HepG2 (cell line): Measurements from ENCODE around the gene MAP3K9. TPM values are rescaled to one million over a fixed set of nuclear protein-coding genes. Genes with fewer than 3 reads are reported as not detected.

Experiments used
- ATAC-seq: fragments of 200-7000 bp; cut with Tn5 transposase; 3 replicates; pipeline ENCODE4 v1.9.1; 2020; ENCODE audit warnings: mild to moderate bottlenecking, moderate library complexity
- BruUV-seq: library from RNA; stranded (reverse); fragments of 400-500 nt; replicated peaks from 2 replicates; lab custom pipeline; 2021; lab: Mats Ljungman, UMichigan
- CTCF ChIA-PET: fragments of 300-600 bp; formaldehyde crosslinking; extraction: SDS; loops from one replicate; lab custom pipeline; 2021; ENCODE audit warnings: low total read pairs, inconsistent platforms, low intra/inter-chr PET ratio; lab: Yijun Ruan, JAX
- POLR2A ChIA-PET: fragments of 350-600 bp; sonication (Branson Sonifier 250); formaldehyde crosslinking; loops from one replicate; lab custom pipeline; 2020; ENCODE audit warnings: antibody characterized with exemption, inconsistent platforms; lab: Yijun Ruan, JAX
- DNase-seq: peaks from one replicate; pipeline ENCODE4 v3.0.0-alpha.2; 2015; ENCODE audit warnings: low spot score
- FAIRE-seq: peaks from 3 replicates; lab custom pipeline; 2011; peaks lifted over from hg19 to GRCh38; lab: Jason Lieb, UNC
- H2AFZ ChIP-seq: one replicate; pipeline ENCODE4 v1.6.1; 2011; ENCODE audit warnings: low read length, inconsistent platforms
- H3K27ac ChIP-seq: fragments of 300-600 bp; 3 replicates; pipeline ENCODE4 v1.8.0; 2011; ENCODE audit warnings: mixed run types, mild to moderate bottlenecking, mixed read lengths, low read length, inconsistent platforms; ENCODE audit not compliant: insufficient read depth; ENCODE audit errors: extremely low read length
- H3K27me3 ChIP-seq, 2 experiments: fragments of 200-600 bp in 1 of 2; 2 replicates in 1 of 2; 3 replicates in 1 of 2; pipeline versions ENCODE4 v1.6.0 to v1.8.0; 2011; ENCODE audit warnings: low read length in 2 of 2, mild to moderate bottlenecking in 2 of 2, moderate library complexity in 2 of 2, inconsistent platforms in 1 of 2; ENCODE audit not compliant: insufficient read depth in 2 of 2, control insufficient read depth in 1 of 2
- H3K36me3 ChIP-seq, 2 experiments: fragments of 200-600 bp in 1 of 2; replicated peaks in 1 of 2; 2 replicates in 1 of 2; 3 replicates in 1 of 2; pipeline versions ENCODE4 v1.5.1 to v1.8.0; 2011; ENCODE audit warnings: low read length in 2 of 2, inconsistent platforms in 1 of 2; ENCODE audit not compliant: insufficient read depth in 2 of 2, control insufficient read depth in 1 of 2
- H3K4me1 ChIP-seq: 2 replicates; pipeline ENCODE4 v1.5.1; 2012; ENCODE audit warnings: low read length, inconsistent platforms; ENCODE audit not compliant: insufficient read depth
- H3K4me2 ChIP-seq: 2 replicates; pipeline ENCODE4 v1.6.0; 2011; ENCODE audit warnings: low read depth, low read length, inconsistent platforms
- H3K4me3 ChIP-seq, 3 experiments: fragments of 200-600 bp in 1 of 3; sonication (generic), shearing (Covaris generic) in 1 of 3; replicated peaks in 1 of 3; 2 replicates each; pipeline ENCODE4 v1.5.1; 2011 to 2016; ENCODE audit warnings: low read length in 3 of 3, inconsistent platforms in 2 of 3, low read depth in 2 of 3, mild to moderate bottlenecking in 2 of 3, control low read depth in 1 of 3, mixed read lengths in 1 of 3; ENCODE audit not compliant: insufficient read depth in 1 of 3
- H3K79me2 ChIP-seq: one replicate; pipeline ENCODE4 v1.6.1; 2011; ENCODE audit warnings: low read length, inconsistent platforms; ENCODE audit not compliant: insufficient read depth
- H3K9ac ChIP-seq: 2 replicates; pipeline ENCODE4 v1.6.0; 2011; ENCODE audit warnings: mild to moderate bottlenecking, low read depth, low read length, inconsistent platforms; ENCODE audit not compliant: insufficient read depth
- H3K9me3 ChIP-seq: 2 replicates; pipeline ENCODE4 v1.5.1; 2012; ENCODE audit warnings: mild to moderate bottlenecking, low read length
- H4K20me1 ChIP-seq: 2 replicates; pipeline ENCODE4 v1.6.0; 2011; ENCODE audit warnings: inconsistent platforms, mild to moderate bottlenecking, low read length, moderate library complexity; ENCODE audit not compliant: insufficient read depth
- FLYWCH1 ChIP-seq: sonication (generic); formaldehyde crosslinking; IDR thresholded peaks from 2 replicates; pipeline ENCODE4 v1.8.1; 2023; ENCODE audit warnings: mild to moderate bottlenecking, missing genetic modification reagents
- HBP1 ChIP-seq: IDR thresholded peaks from 2 replicates; pipeline ENCODE4 v1.6.1; 2016; ENCODE audit warnings: low read depth, control low read depth
- JUN ChIP-seq: sonication (generic); formaldehyde crosslinking; IDR thresholded peaks from 2 replicates; pipeline ENCODE4 v1.4.0; 2020; ENCODE audit warnings: mild to moderate bottlenecking, missing genetic modification reagents
- KAT8 ChIP-seq: IDR thresholded peaks from 2 replicates; pipeline ENCODE4 v1.6.1; 2016; ENCODE audit warnings: missing genetic modification reagents, missing compliant biosample characterization
- NONO ChIP-seq, 2 experiments: fragments of 450-650 bp in 1 of 2; sonication (generic) in 1 of 2; formaldehyde crosslinking in 1 of 2; IDR thresholded peaks in 1 of 2; conservative IDR thresholded peaks in 1 of 2; 2 replicates each; pipeline versions ENCODE4 v1.6.1 to v1.8.0; 2017 to 2022; ENCODE audit warnings: mild to moderate bottlenecking in 1 of 2, missing genetic modification reagents in 1 of 2, moderate library complexity in 1 of 2
- RNF2 ChIP-seq: fragments of 450-650 bp; conservative IDR thresholded peaks from 2 replicates; pipeline ENCODE4 v1.6.1; 2016; ENCODE audit warnings: low read depth
- SKI ChIP-seq: fragments of 450-650 bp; IDR thresholded peaks from one replicate; pipeline ENCODE4 v1.6.1; 2018; ENCODE audit warnings: mild to moderate bottlenecking; ENCODE audit not compliant: partially characterized antibody
- SMAD1 ChIP-seq: sonication (generic); formaldehyde crosslinking; IDR thresholded peaks from 2 replicates; pipeline ENCODE4 v1.4.0; 2020; ENCODE audit warnings: missing genetic modification reagents, low read depth, mild to moderate bottlenecking, borderline replicate concordance
- SMARCE1 ChIP-seq: fragments of 450-650 bp; IDR thresholded peaks from 2 replicates; pipeline ENCODE4 v1.6.1; 2017; ENCODE audit warnings: borderline replicate concordance
- WGBS: methylation state at CpG from one replicate; pipeline ENCODE4 v1.1.6; 2017; ENCODE audit warnings: low lambda C conversion rate; 5-methylcytosine and 5-hydroxymethylcytosine counted together
- in situ Hi-C: cut with HindIII; loops from 2 replicates; pipeline ENCODE4 v1.10.0; 2017; ENCODE audit warnings: low pct_unique_long_range_greater_than_20kb; ENCODE audit not compliant: extremely low pct_ligation_motif_present
- intact Hi-C: fragments of 100-400 bp; cut with micrococcal nuclease; formaldehyde crosslinking; loops from one replicate; pipeline ENCODE4 v1.10.0; 2022; ENCODE audit not compliant: unreplicated experiment
- polyA plus RNA-seq, 8 experiments: library from polyadenylated mRNA; depleted of rRNA in 3 of 8; stranded (reverse) in 7 of 8; unstranded in 1 of 8; fragments of >200 nt; fragmentation: Illumina TruSeq in 4 of 8; extraction: Trizol in 4 of 8; gene quantifications; 2 replicates each; pipeline versions ENCODE4 v1.2.1 to v1.2.3, GENCODE V29; 2011 to 2016; ENCODE audit warnings: low read depth in 4 of 8, missing spikeins in 1 of 8, mixed read lengths in 1 of 8; ENCODE audit not compliant: insufficient read depth in 1 of 8
- total RNA-seq, 5 experiments: library from RNA; depleted of rRNA; stranded (reverse); fragments of >200 nt; fragmentation: Illumina TruSeq; extraction: Trizol; gene quantifications; 2 replicates each; pipeline ENCODE4 v1.2.3, GENCODE V29; 2016; ENCODE audit warnings: low read depth in 1 of 5

The MAP3K9 gene
- total and polyA plus RNA-seq, 2 of the 13 experiments (the other 11 are each of a cell fraction or from before 2014, with no cell fraction given): 4.3 to 4.5 TPM

GRCh38 chr14:70789961-70790360, 19.4 kb downstream of the MAP3K9 start:
- Histone ChIP-seq H4K20me1 (no peaks in the 10 kb centered on the region), H3K4me1 (peaks cover 7% of the 10 kb centered on the region), H3K27ac (no peak overlapping the region), H3K79me2 (peaks cover 4% of the 10 kb centered on the region), H3K4me2 (no peak overlapping the region), H3K36me3 (peaks cover 15 to 38% of the 10 kb centered on the region in 2 experiments; a peak in 4 of 5 replicates), H3K4me3 (no peak overlapping the region), H3K9me3 (no peaks in the 10 kb centered on the region), H3K9ac (no peak overlapping the region), H3K27me3 (no peaks in the 10 kb centered on the region), H2AFZ (no peak overlapping the region)
- BruUV-seq: no TSS peak
- intact Hi-C loops: no loop called here
- TF ChIP-seq HBP1 (CRISPR knock-in tag): no peak
- TF ChIP-seq KAT8: no peak
- TF ChIP-seq SMAD1 (CRISPR knock-in tag): no peak
- TF ChIP-seq SMARCE1: no peak
- TF ChIP-seq FLYWCH1 (CRISPR knock-in tag): no peak
- no peak for TF ChIP-seq RNF2
- TF ChIP-seq NONO (IDR thresholded peaks at IDR 0.05): no peak
- TF ChIP-seq NONO (CRISPR knock-in tag; conservative IDR thresholded peaks at IDR 0.05): no peak
- no peak for TF ChIP-seq SKI
- no peak for TF ChIP-seq JUN (CRISPR knock-in tag)
- no peak for ATAC-seq
- no peak for DNase-seq
- FAIRE-seq: no peak
- 90% methylated on average over 2 of the region's 4 CpGs for WGBS
- ChIA-PET CTCF (no interaction called here), POLR2A (no interaction called here)
- in situ Hi-C loops: no loop called here
